22Rv1 (cell line): ENCODE data around the gene DDX39A.

ENCODE experiments used
- H3K27ac ChIP-seq: fragments of 450-650 bp; 2 replicates; pipeline ENCODE4 v1.5.1; 2017
- CTCF ChIP-seq: fragments of 450-650 bp; IDR thresholded peaks from 2 replicates; pipeline ENCODE4 v1.5.1; 2017; ENCODE audit warnings: mild to moderate bottlenecking
- ZFX ChIP-seq: fragments of 450-650 bp; IDR thresholded peaks from 2 replicates; pipeline ENCODE4 v1.6.1; 2017; ENCODE audit warnings: antibody characterized with exemption, borderline replicate concordance

Gene DDX39A

GRCh38 chr19:14450168-14450874 is 31.2 kb upstream of the DDX39A start:
- H3K27ac ChIP-seq = 0 out of 2 replicates have a peak overlapping the region, but pooled peaks have one; percentile 25
- no peak for TF ChIP-seq CTCF
- TF ChIP-seq ZFX = no peak

- 0 out of 2 replicates have a peak overlapping the region, but pooled peaks have one; percentile 25 for H3K27ac ChIP-seq
- TF ChIP-seq CTCF = no peak
These were observed 30.2 kb upstream of the DDX39A start for GRCh38 chr19:14449321-14449720.

- no peak for TF ChIP-seq CTCF
- TF ChIP-seq ZFX = no peak
- no peak overlapping the region for H3K27ac ChIP-seq
These were observed 27.3 kb upstream of the DDX39A start for GRCh38 chr19:14446336-14447036.

DNA sequence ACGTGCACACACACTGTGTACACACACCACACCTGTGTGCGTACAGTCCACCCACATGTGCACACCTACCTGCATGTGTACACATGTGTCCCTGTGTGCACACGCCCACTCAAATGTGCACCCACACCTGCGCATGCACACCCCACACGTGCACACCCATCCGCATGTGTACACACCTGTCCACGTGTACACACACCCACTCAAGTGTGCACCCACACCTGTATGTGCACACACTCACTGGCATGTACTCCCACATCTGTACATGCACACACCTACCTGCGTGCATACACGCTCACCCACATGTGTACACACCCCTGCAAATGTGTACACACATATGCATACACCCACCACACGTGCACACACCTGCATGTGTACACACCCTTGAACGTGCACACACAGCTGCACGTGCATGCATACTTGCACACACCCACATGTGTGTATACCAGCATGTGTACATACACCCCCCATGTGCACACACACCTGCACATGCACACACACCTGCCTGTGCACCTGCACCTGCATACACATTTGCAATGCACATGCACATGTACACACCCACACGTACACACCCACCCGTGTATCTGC is 24.6 kb upstream of the DDX39A start:
- no peak overlapping the region for H3K27ac ChIP-seq
- TF ChIP-seq ZFX (no peak), CTCF (no peak)

DNA sequence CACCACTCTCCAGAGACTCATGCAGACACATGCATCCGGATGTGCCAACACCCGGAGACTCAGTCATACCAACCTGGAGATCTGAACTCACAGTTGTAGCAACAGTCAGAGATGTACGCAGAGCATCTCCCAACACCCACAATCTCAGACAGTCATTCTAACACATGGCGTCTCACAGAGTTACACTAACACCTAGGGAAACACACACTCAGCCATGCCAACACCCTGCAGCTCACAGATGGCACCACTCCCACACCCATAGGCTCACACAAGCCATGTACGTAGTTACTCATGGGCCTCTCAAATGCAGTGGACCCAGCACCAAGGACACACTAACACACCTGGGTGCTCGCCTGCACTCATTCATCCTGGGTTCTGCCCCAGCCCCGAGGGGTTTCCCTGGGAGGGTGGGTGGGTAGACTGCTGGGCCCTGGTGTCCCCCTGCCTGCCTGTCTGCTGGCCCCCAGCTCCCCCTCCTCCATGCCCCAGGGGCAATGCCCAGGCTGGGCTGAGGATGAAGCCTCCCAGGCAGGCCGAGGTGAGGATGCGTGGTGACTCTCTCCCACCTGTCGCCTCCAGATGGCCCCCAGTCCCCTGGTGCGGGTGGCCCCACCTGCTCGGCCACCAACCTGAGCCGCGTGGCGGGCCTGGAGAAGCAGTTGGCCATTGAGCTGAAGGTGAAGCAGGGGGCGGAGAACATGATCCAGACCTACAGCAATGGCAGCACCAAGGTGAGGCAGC is 23.9 kb upstream of the DDX39A start:
- H3K27ac ChIP-seq = no peak overlapping the region
- no peak for TF ChIP-seq CTCF
- no peak for TF ChIP-seq ZFX

- TF ChIP-seq ZFX = no peak
- TF ChIP-seq CTCF = no peak
- H3K27ac ChIP-seq = no peak overlapping the region
These were observed 22.1 kb upstream of the DDX39A start for GRCh38 chr19:14441041-14441938.
